Stimulated activated CD4-positive, alpha-beta T cell treated with anti-CD3 and anti-CD28 coated beads, Interleukin-1b, Interleukin-23, amount 100 ng/mL, for 1 hour (primary cell): ENCODE results near the gene SLX4IP.

Source experiments
- DNase-seq, 2 donors: peaks; one replicate each; pipeline ENCODE4 v3.0.0-alpha.2; 2020; ENCODE audit warnings: low read depth in 2 of 2

Gene SLX4IP

DNA sequence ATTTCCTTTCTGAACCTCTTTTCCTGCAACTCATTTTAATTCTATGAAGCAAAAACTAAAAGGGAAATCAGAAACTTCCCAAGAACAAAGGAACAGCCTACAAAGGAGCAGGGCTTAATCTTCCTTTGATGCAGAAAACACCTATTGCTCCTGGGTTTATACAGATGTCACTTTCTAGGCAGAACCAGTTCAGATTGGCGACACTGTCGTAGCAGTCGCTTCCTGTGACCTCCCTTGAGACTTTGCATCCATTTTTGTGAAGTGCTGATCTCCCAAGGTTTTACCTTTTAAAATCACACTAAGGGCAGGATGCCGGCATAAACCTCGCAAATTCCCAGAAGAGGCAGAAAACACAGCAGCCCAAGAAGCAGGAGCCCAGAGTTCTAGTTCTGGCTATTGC lies 198.6 kb downstream of the SLX4IP start:
- DNase-seq, result no peak

- no peak for DNase-seq
Observed at GRCh38 chr20:10634211-10634610, 199.1 kb downstream of the SLX4IP start.

GRCh38 chr20:10634683-10635411 lies 199.7 kb downstream of the SLX4IP start:
- DNase-seq, result no peak

GRCh38 chr20:10635476-10636208 lies 200.5 kb downstream of the SLX4IP start:
- DNase-seq, result no peak

DNA sequence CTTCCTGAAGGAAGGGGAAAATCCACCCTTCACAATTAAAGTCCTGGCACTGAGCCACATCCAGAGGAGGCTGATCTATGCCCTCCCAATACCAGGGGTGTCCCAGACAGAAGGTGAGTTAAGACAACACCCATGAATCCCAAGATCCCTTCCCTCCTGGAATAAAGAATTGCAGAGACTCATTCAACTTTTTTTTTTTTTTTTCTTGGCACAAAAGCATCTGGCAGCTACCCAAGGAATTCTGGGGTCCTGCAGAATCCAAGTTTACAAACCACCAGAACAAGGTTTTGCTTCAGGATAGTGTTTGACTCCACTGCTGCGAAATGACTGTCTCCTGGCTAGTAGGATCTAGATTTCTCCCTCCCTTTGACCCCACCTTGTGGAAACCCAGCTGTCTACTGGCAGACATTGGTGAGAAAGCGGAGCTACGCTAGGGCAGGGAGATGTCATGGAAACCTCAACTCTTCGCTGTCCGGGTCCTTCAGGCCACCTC lies 201.3 kb downstream of the SLX4IP start:
- no peak for DNase-seq

DNA sequence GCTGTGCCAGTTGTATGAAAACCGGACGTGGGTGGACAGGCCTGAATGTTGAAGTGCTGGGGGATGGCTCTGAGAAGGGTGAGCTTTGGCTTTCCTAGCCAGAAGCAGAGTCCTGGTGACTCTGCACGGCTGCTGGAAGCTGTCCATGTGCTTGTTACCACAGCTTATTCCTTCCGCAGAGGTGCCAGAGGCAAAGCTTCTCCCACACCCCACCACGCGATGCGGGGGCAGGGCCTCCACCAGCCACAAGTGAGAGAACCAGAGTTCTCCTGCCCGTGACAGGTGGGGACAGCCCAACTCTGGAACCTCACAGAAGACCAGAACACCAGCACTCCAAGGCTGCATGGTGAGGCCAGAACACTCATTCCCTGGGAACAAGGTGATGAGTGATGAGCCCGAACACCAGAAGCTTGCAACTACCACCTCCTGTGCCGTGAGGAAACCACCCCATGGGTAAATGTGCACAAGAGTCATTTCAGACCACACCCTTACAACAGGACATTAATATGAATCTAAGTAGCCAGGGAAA lies 202.0 kb downstream of the SLX4IP start:
- DNase-seq, result no peak

DNA sequence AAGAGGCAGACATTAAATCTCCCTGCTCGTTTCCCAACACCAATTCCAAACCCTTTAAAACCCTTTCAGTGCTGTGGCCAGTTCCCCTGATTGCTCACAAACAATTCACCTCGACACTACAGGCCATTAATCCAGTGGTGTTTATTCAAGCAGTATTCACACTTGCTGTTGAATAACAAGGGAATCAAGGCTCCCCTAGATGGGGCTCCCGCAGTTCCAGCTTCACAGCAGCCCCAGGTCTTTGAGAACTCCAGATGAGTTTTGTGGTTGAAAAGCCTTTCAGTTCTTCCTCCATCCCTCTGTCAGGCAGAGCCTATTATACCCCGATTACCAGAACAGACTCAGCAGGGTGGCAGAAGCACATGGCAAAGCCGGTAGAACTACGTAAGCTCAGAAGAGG lies 202.5 kb downstream of the SLX4IP start:
- no peak for DNase-seq

GRCh38 chr20:10639077-10639736 lies 204.1 kb downstream of the SLX4IP start:
- DNase-seq, result no peak

DNA sequence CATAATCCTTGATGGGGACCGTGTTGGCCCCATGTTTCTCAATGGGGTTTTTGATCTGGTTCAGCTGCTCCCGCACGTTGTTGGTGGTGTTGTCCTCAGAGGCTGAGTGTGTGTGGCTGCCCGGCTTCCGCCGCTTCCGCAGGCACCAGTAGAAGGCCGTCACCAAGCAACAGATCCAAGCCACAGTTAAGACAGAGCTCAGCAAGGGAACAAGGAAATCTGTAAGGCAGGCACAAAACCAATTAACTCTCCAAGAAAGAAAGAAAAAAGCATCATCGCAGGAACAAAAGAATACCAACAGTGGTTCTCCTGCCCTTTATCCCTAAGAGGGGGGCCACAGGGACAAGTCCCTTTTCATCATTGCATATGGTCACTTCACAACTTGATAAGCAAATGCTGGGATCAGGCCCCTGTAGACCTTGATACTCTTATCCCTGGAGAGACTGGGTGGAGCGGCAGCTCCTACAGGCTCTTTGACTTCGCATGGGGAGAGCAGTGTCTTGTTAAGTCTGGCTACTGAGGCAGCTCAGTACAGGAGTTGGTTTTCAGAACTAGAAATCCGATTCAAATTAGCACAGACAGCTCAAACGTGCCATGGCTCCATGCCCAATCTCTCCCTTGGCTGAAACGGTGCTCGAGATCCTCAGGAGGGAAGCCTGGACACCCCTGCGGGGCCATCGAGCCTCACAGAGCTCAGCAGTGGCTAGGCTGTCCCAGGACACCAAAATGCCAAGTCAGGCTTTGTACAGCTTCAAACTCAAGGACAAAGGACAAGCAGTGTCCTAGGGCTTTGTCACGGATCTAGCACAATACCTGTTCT lies 204.8 kb downstream of the SLX4IP start:
- DNase-seq, result no peak

GRCh38 chr20:10640897-10641296 lies 205.8 kb downstream of the SLX4IP start:
- no peak for DNase-seq

GRCh38 chr20:10641467-10641866 lies 206.4 kb downstream of the SLX4IP start:
- no peak for DNase-seq

DNA sequence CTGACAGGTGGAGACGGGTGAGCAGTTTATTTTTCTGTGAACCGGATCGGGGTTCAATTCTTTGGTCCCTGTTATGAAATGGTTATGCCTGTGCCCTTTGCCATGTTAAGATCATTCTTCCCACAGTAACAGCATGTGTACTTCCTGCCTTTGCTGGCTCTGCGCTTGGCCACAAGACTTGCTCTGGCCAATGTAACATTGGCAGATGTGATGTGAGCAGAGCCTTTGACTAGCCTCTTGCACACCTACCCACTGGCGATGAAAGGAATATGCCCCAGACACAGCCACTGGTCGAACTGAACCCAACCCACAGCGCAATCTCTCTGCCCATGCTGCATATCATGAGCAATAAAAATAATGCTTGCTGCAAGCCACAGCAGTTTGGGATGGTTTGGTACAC lies 206.8 kb downstream of the SLX4IP start:
- DNase-seq, result no peak

DNA sequence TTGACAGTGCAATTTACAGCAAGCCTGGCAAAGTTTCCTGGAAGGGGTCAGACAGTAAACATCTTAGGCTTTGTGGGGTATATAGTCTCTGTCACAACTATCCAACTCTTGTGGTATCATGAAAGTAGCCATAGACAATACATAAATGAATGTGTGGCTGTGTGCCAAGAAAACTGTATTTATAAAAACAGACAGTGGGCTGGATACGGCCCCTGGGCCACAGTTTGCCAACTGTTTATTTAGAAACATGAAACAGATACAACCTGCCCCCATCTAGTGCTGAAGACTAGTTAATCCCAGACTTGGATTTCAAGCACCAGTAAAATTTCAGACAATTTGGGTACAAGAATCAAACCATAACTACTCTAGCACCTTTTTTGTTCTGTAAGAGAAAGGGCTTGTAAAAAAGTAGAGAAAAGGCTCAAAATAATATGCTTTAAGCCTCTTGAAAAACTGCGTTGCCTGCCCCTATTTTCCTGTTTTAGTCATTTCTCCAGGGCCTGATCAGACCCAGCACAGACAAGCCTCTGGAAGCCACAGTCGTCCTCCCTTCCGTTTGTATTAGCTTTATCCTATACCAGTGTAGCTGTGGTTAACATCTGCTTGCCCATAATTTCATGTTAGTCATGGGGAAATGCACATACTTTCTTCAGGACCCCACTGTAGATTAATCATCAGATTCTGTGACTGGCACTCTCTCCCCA lies 207.9 kb downstream of the SLX4IP start:
- no peak for DNase-seq

DNA sequence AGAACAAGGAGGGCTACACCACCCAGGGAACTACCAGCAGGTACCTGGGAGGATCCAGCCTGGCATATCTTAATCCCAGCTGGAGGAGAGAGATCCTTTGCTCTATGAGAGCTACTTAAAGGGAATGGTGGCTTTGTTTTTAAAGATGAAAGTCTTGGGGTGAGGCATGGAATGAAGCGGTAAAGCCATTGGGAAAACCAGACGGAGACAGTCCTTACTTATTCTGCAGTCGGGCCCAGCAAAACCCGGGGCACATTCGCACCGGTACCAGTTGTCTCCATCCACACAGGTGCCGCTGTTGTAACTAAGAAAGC lies 208.4 kb downstream of the SLX4IP start:
- no peak for DNase-seq

GRCh38 chr20:10644458-10645204 lies 209.5 kb downstream of the SLX4IP start:
- DNase-seq, result no peak

- DNase-seq, result no peak
Observed at GRCh38 chr20:10645205-10645570, 210.1 kb downstream of the SLX4IP start.

DNA sequence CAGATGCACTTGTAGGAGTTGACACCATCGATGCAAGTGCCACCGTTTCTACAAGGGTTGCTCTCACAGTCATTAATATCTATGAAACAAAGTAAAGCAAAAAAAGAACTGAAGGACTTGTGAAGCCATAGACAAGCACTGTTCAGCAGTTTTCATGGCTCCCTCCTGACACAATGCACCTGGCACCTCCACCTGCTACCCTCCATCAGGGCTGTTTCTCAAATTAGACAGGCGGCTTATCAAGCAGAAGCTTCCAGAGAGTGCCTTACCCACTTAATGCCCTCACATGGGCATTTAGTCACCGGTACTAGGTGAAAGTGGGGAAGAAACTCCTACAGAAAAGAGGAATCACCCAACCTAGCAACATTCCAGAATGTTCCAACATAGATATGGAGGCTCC lies 210.9 kb downstream of the SLX4IP start:
- DNase-seq, result no peak

- no peak for DNase-seq
Observed at GRCh38 chr20:10646886-10647420, 211.8 kb downstream of the SLX4IP start.

DNA sequence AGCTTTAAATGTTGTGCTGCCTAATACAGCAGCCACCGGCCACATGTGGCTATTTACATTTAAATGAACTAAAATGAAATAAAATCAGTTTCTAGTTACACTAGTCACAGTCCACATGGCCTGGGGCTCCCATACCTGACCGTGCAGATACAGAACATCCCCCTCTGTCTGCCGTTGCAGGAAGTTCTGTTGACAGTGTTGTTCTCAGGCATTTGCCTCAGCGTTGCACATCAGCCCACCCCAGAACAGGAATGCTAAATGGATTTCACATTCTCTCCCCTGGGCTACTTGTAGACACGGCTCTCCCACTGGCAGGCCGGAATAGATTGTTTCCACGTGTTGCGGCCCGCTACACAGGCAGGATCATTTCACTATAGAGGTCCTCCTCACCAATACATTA lies 212.4 kb downstream of the SLX4IP start:
- DNase-seq, result no peak

DNA sequence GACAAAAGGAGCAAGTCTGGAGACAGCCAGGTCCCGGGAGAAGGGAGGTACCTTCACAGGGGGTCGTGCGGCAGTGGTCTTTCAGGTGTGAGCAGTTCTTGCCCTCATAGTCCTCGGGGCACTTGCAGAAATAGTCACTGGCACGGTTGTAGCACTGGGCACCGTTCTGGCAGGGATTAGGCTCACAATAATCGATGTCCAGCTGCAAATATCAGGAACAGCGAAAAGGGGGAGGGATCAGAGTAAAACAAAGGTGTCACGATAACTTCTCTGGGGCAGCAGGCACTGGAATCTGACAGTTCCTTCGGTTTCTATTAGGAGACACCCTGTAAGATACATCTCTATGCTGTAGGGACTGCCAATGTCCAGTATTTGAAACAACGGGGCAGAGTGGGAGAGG lies 212.8 kb downstream of the SLX4IP start:
- no peak for DNase-seq
